Suprapubic skin (tissue), 4 donors: ENCODE measurements around the gene ERLIN1. TPM values are rescaled to one million over a fixed set of nuclear protein-coding genes. Genes with fewer than 3 reads are reported as not detected.

Source experiments
- DNase-seq, 2 donors: peaks; one replicate each; pipeline ENCODE4 v3.0.0-alpha.2; 2019; ENCODE audit warnings: low spot score in 2 of 2
- H3K27ac ChIP-seq: fragments of 200-600 bp; sonication (generic); one replicate; pipeline ENCODE4 v1.5.1; 2019
- H3K27me3 ChIP-seq: fragments of 200-600 bp; sonication (generic); one replicate; pipeline ENCODE4 v1.5.1; 2019
- H3K36me3 ChIP-seq: fragments of 200-600 bp; sonication (generic); one replicate; pipeline ENCODE4 v1.5.1; 2019
- H3K4me1 ChIP-seq: fragments of 200-600 bp; sonication (generic); one replicate; pipeline ENCODE4 v1.5.1; 2019
- H3K4me3 ChIP-seq: fragments of 200-600 bp; sonication (generic); one replicate; pipeline ENCODE4 v1.5.1; 2019; ENCODE audit warnings: mild to moderate bottlenecking
- H3K9me3 ChIP-seq: fragments of 200-600 bp; sonication (generic); one replicate; pipeline ENCODE4 v1.5.1; 2019
- CTCF ChIP-seq, 2 donors: fragments of 200-600 bp in 1 of 2; fragments of 450-650 bp in 1 of 2; sonication (generic) in 1 of 2; IDR thresholded peaks; one replicate each; pipeline ENCODE4 v1.5.1; 2016 to 2019; ENCODE audit warnings: antibody characterized with exemption in 2 of 2, mild to moderate bottlenecking in 1 of 2, moderate library complexity in 1 of 2
- EP300 ChIP-seq: sonication (generic); formaldehyde crosslinking; IDR thresholded peaks from one replicate; pipeline ENCODE4 v1.6.1; 2017; ENCODE audit warnings: antibody characterized with exemption
- POLR2A ChIP-seq, 2 donors: fragments of 450-650 bp; IDR thresholded peaks; one replicate each; pipeline ENCODE4 v1.6.1; 2017; ENCODE audit warnings: antibody characterized with exemption in 2 of 2, mild to moderate bottlenecking in 2 of 2, moderate library complexity in 2 of 2
- POLR2AphosphoS5 ChIP-seq, 3 donors: sonication (generic); formaldehyde crosslinking; IDR thresholded peaks; one replicate each; pipeline ENCODE4 v1.6.1; 2017; ENCODE audit warnings: antibody characterized with exemption in 3 of 3
- WGBS: methylation state at CpG from one replicate; pipeline ENCODE4 v1.1.5; 2018; 5-methylcytosine and 5-hydroxymethylcytosine counted together
- total RNA-seq, 4 donors: library from RNA; depleted of rRNA; stranded (reverse); fragments of >200 nt; gene quantifications; one replicate each; pipeline ENCODE4 v1.1.0, GENCODE V29; 2016

The ERLIN1 gene
- total RNA-seq, 4 donors from 2014 or later: 23.3 to 38.2 (median 27.9) TPM

- Histone ChIP-seq H3K36me3 (peaks cover 32% of the 10 kb centered on the region), H3K9me3 (no peaks in the 10 kb centered on the region), H3K4me3 (no peak overlapping the region), H3K4me1 (no peaks in the 10 kb centered on the region), H3K27ac (no peak overlapping the region), H3K27me3 (no peaks in the 10 kb centered on the region)
- no peak for DNase-seq
- TF ChIP-seq POLR2AphosphoS5 (IDR thresholded peaks at IDR 0.05): no peak
- TF ChIP-seq EP300: no peak
- TF ChIP-seq CTCF (IDR thresholded peaks at IDR 0.05): no peak
- no peak for TF ChIP-seq POLR2A (IDR thresholded peaks at IDR 0.05)
- 96% methylated on average over 2 of the region's 2 CpGs for WGBS
Measured at GRCh38 chr10:100158044-100158805, 27.6 kb downstream of the ERLIN1 start.

- no peak overlapping the region for H3K27ac ChIP-seq
- peaks cover 43% of the 10 kb centered on the region for H3K36me3 ChIP-seq
- DNase-seq: no peak
Measured at GRCh38 chr10:100157156-100157555, 28.7 kb downstream of the ERLIN1 start.

GRCh38 chr10:100155936-100156335, 29.9 kb downstream of the ERLIN1 start:
- no peaks in the 10 kb centered on the region for H3K27me3 ChIP-seq
- WGBS: 97% methylated on average over 5 of the region's 5 CpGs
- no peaks in the 10 kb centered on the region for H3K9me3 ChIP-seq
- no peak overlapping the region for H3K27ac ChIP-seq
- no peaks in the 10 kb centered on the region for H3K4me1 ChIP-seq
- no peak for DNase-seq
- peaks cover 55% of the 10 kb centered on the region for H3K36me3 ChIP-seq
- no peak overlapping the region for H3K4me3 ChIP-seq
- TF ChIP-seq POLR2A (IDR thresholded peaks at IDR 0.05): no peak
- TF ChIP-seq POLR2AphosphoS5 (IDR thresholded peaks at IDR 0.05): no peak
- TF ChIP-seq EP300: no peak
- TF ChIP-seq CTCF (IDR thresholded peaks at IDR 0.05): no peak

More at GRCh38 chr10:100157156-100157555, 28.7 kb downstream of the ERLIN1 start:
- no peak for TF ChIP-seq CTCF (IDR thresholded peaks at IDR 0.05)
- TF ChIP-seq EP300: no peak
- TF ChIP-seq POLR2A (IDR thresholded peaks at IDR 0.05): no peak
- TF ChIP-seq POLR2AphosphoS5 (IDR thresholded peaks at IDR 0.05): no peak
- H3K27me3 ChIP-seq: no peaks in the 10 kb centered on the region
- H3K4me3 ChIP-seq: no peak overlapping the region
- no peaks in the 10 kb centered on the region for H3K9me3 ChIP-seq
- no peaks in the 10 kb centered on the region for H3K4me1 ChIP-seq

GRCh38 chr10:100154666-100155065, 31.2 kb downstream of the ERLIN1 start:
- 89% methylated on average over 4 of the region's 4 CpGs for WGBS
- H3K27ac ChIP-seq: no peak overlapping the region

More at GRCh38 chr10:100154666-100155065, 31.2 kb downstream of the ERLIN1 start:
- H3K4me1 ChIP-seq: no peaks in the 10 kb centered on the region
- peaks cover 61% of the 10 kb centered on the region for H3K36me3 ChIP-seq
- no peak for DNase-seq
- TF ChIP-seq CTCF (IDR thresholded peaks at IDR 0.05): no peak
- no peak for TF ChIP-seq POLR2AphosphoS5 (IDR thresholded peaks at IDR 0.05)
- no peak for TF ChIP-seq EP300
- TF ChIP-seq POLR2A (IDR thresholded peaks at IDR 0.05): no peak
- H3K4me3 ChIP-seq: no peak overlapping the region
- H3K27me3 ChIP-seq: no peaks in the 10 kb centered on the region
- no peaks in the 10 kb centered on the region for H3K9me3 ChIP-seq
